T-helper 1 cell treated with Interleukin-12 subunit alpha and Interleukin-12 subunit beta and Interleukin-4 antibody, amounts not matched to agents 30 μg/mL and 1 μg/mL, for 36 hours (primary cell): ENCODE data around the gene DMTF1.
"Not testable (repeated sequence)": the region's sequence is repeated elsewhere in the genome, so short reads cannot be mapped to it uniquely, and the experiment has no call there.

Source experiments
- H3K27ac Mint-ChIP-seq: one replicate; pipeline ENCODE4 v1.8.0; 2021; ENCODE audit warnings: mild to moderate bottlenecking, mixed read lengths
- H3K27me3 Mint-ChIP-seq: one replicate; pipeline ENCODE4 v1.8.0; 2021; ENCODE audit warnings: low read depth, mixed read lengths
- H3K36me3 Mint-ChIP-seq: one replicate; pipeline ENCODE4 v1.8.0; 2021; ENCODE audit warnings: low read depth, mixed read lengths
- H3K4me1 Mint-ChIP-seq: one replicate; pipeline ENCODE4 v1.8.0; 2021; ENCODE audit warnings: low read depth, mixed read lengths
- H3K4me3 Mint-ChIP-seq: one replicate; pipeline ENCODE4 v1.8.0; 2021; ENCODE audit warnings: mild to moderate bottlenecking, moderate library complexity, mixed read lengths
- H3K9me3 Mint-ChIP-seq: one replicate; pipeline ENCODE4 v1.8.0; 2021; ENCODE audit warnings: mixed read lengths

The DMTF1 gene, protein sequence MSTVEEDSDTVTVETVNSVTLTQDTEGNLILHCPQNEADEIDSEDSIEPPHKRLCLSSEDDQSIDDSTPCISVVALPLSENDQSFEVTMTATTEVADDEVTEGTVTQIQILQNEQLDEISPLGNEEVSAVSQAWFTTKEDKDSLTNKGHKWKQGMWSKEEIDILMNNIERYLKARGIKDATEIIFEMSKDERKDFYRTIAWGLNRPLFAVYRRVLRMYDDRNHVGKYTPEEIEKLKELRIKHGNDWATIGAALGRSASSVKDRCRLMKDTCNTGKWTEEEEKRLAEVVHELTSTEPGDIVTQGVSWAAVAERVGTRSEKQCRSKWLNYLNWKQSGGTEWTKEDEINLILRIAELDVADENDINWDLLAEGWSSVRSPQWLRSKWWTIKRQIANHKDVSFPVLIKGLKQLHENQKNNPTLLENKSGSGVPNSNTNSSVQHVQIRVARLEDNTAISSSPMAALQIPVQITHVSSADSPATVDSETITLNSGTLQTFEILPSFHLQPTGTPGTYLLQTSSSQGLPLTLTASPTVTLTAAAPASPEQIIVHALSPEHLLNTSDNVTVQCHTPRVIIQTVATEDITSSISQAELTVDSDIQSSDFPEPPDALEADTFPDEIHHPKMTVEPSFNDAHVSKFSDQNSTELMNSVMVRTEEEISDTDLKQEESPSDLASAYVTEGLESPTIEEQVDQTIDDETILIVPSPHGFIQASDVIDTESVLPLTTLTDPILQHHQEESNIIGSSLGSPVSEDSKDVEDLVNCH

GRCh38 chr7:87152112-87152896 lies at the start of gene DMTF1:
DMTF1 (plus strand) TSS chr7:87152453; CDS start chr7:87164942, 12,489 bp downstream.
- Mint-ChIP-seq H3K4me1 (peaks cover 36% of the 10 kb centered on the region), H3K36me3 (peaks cover 18% of the 10 kb centered on the region), H3K27ac (peak within 1 kb of the TSS; percentile 99), H3K27me3 (no peaks in the 10 kb centered on the region), H3K4me3 (peak within 1 kb of the TSS; percentile 98), H3K9me3 (no peaks in the 10 kb centered on the region)

DNA sequence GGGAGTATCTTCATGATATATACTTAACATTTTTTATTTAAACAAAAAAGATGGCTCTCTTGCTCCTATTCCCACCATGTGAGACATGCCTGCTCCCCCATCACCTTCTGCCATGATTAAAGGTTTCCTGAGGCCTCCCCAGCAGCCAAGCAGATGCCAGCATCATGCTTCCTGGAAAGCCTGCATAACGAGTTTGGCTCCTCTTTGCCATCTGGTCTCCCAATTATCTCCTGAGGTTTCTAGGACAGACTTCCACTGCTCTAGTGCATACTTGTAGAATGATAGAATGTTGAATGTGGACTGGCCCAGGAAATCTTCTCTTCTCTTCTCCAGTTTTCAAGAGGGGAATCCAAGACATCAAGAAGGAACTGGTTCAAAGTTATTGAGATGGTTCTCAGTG lies 46.9 kb upstream of the DMTF1 start:
- no peaks in the 10 kb centered on the region for H3K36me3 Mint-ChIP-seq
- H3K27me3 Mint-ChIP-seq: peaks cover 8% of the 10 kb centered on the region
- H3K4me3 Mint-ChIP-seq: no peak overlapping the region
- no peak overlapping the region for H3K27ac Mint-ChIP-seq
- no peaks in the 10 kb centered on the region for H3K9me3 Mint-ChIP-seq
- H3K4me1 Mint-ChIP-seq: no peaks in the 10 kb centered on the region

DNA sequence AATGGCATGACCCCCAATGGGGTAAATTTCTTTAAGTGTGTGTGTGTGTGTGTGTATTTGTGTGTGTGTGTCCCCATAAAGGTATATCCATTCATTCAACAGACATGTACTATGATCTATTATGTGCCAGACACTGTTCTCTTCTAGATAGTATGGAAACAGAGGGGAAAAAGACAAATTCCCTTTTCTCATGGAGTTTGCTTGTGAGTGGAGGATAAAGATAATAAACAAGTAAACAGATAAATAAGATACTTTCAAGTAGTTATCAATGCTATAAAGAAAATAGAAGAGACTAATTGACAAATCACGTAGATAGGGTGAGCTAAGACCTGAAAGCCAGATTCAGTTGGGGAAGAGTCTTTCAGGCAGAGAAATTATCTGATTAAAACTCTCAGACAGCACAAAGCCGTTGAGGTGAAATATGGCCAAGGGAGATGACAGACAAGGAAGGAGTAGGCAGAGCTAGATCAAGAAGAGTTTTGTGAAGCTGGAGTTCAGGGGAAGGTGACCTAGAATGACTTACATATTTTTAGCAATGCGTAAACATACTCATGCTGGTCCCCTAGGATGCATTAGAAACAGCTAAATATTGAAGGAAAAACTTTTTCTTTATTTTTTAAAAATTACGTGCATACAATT lies 45.2 kb upstream of the DMTF1 start:
- H3K27ac Mint-ChIP-seq: no peak overlapping the region
- peaks cover 8% of the 10 kb centered on the region for H3K27me3 Mint-ChIP-seq
- H3K9me3 Mint-ChIP-seq: no peaks in the 10 kb centered on the region
- H3K4me1 Mint-ChIP-seq: no peaks in the 10 kb centered on the region
- H3K36me3 Mint-ChIP-seq: no peaks in the 10 kb centered on the region
- H3K4me3 Mint-ChIP-seq: no peak overlapping the region

GRCh38 chr7:87107949-87108776 lies 44.1 kb upstream of the DMTF1 start:
- Mint-ChIP-seq H3K36me3 (no peaks in the 10 kb centered on the region), H3K9me3 (no peaks in the 10 kb centered on the region), H3K4me1 (no peaks in the 10 kb centered on the region), H3K4me3 (no peak overlapping the region), H3K27ac (no peak overlapping the region), H3K27me3 (peaks cover 7% of the 10 kb centered on the region)

DNA sequence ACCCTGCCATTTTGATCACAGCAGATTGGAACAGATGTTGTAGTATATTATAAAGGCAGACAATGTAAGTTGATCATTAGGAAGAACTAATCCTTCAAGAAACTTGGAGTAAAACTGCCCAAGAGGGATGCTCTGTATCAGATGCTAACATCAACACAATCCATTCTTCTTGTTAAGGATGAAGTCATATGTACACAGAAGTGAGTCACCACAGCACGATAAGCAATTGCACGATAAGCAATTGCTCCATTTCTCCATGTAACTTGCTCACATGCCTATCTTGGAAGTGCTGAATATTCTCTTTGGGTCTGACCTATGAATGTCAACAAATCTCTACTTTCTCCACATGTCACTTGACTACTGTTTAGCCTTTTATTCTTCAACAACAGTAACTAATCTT lies 41.5 kb upstream of the DMTF1 start:
- no peak overlapping the region for H3K4me3 Mint-ChIP-seq
- no peaks in the 10 kb centered on the region for H3K4me1 Mint-ChIP-seq

DNA sequence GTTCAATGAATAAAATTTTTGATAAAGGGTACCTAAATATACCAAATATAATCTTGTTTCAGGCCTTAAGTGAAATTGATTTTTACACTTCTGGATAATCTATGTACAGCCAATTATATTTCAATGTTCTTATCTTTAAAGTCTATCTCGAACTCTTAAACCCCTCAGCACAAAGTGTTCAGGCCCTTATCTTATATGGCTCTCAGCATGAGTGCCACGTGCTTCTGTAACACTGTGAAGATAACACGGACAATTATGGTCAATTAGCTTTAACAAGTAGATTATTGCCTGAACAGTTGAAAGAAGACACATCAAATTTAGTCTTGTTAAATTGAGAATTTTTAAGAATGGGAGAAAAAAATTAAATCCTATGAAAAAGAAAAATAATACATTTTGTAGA lies 40.4 kb upstream of the DMTF1 start:
- H3K27me3 Mint-ChIP-seq: peaks cover 4% of the 10 kb centered on the region

More for the DNA sequence above, 41.5 kb upstream of the DMTF1 start:
- Mint-ChIP-seq H3K36me3 (no peaks in the 10 kb centered on the region), H3K27me3 (peaks cover 4% of the 10 kb centered on the region), H3K27ac (no peak overlapping the region), H3K9me3 (peaks cover 4% of the 10 kb centered on the region)

GRCh38 chr7:87113077-87113476 lies 39.2 kb upstream of the DMTF1 start:
- Mint-ChIP-seq H3K9me3 (peaks cover 4% of the 10 kb centered on the region), H3K36me3 (no peaks in the 10 kb centered on the region), H3K4me3 (no peak overlapping the region), H3K4me1 (no peaks in the 10 kb centered on the region), H3K27ac (no peak overlapping the region), H3K27me3 (no peaks in the 10 kb centered on the region)

More for the DNA sequence above, 40.4 kb upstream of the DMTF1 start:
- Mint-ChIP-seq H3K4me1 (no peaks in the 10 kb centered on the region), H3K9me3 (peaks cover 4% of the 10 kb centered on the region), H3K27ac (no peak overlapping the region), H3K36me3 (no peaks in the 10 kb centered on the region), H3K4me3 (no peak overlapping the region)

DNA sequence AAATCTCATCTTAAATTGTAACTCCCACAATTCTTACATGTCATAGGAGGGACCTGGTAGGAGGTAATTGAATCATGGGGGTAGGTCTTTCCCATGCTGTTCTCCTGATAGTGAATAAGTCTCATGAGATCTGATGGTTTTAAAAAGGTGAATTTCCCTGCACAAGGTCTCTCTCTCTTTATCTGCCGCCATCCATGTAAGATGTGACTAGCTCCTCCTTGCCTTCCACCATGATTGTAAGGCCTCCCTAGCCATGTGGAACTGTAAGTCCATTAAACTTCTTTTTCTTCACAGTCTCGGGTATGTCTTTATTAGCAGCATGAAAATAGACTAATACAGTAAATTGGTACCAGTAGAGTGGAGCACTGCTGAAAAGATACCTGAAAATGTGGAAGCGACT lies 38.3 kb upstream of the DMTF1 start:
- not testable (repeated sequence) for H3K27ac Mint-ChIP-seq, H3K36me3 Mint-ChIP-seq, H3K4me3 Mint-ChIP-seq, H3K27me3 Mint-ChIP-seq, H3K9me3 Mint-ChIP-seq, H3K4me1 Mint-ChIP-seq

GRCh38 chr7:87115772-87116171 lies 36.5 kb upstream of the DMTF1 start:
- not testable (repeated sequence) for H3K27me3 Mint-ChIP-seq, H3K27ac Mint-ChIP-seq, H3K36me3 Mint-ChIP-seq, H3K9me3 Mint-ChIP-seq, H3K4me1 Mint-ChIP-seq, H3K4me3 Mint-ChIP-seq

GRCh38 chr7:87116315-87116714 lies 35.9 kb upstream of the DMTF1 start:
- Mint-ChIP-seq H3K27ac (no peak overlapping the region), H3K36me3 (no peaks in the 10 kb centered on the region), H3K9me3 (peaks cover 4% of the 10 kb centered on the region), H3K4me1 (no peaks in the 10 kb centered on the region), H3K4me3 (no peak overlapping the region), H3K27me3 (no peaks in the 10 kb centered on the region)

- no peak overlapping the region for H3K27ac Mint-ChIP-seq
- no peaks in the 10 kb centered on the region for H3K36me3 Mint-ChIP-seq
- H3K9me3 Mint-ChIP-seq: no peaks in the 10 kb centered on the region
- no peak overlapping the region for H3K4me3 Mint-ChIP-seq
- no peaks in the 10 kb centered on the region for H3K27me3 Mint-ChIP-seq
- H3K4me1 Mint-ChIP-seq: no peaks in the 10 kb centered on the region
These were observed 32.7 kb upstream of the DMTF1 start for GRCh38 chr7:87119581-87119980.

GRCh38 chr7:87123105-87123504 lies 29.1 kb upstream of the DMTF1 start:
- Mint-ChIP-seq H3K4me1 (no peaks in the 10 kb centered on the region), H3K27ac (no peak overlapping the region), H3K27me3 (peaks cover 4% of the 10 kb centered on the region), H3K9me3 (no peaks in the 10 kb centered on the region), H3K36me3 (no peaks in the 10 kb centered on the region), H3K4me3 (no peak overlapping the region)

GRCh38 chr7:87127019-87127418 lies 25.2 kb upstream of the DMTF1 start:
- peaks cover 4% of the 10 kb centered on the region for H3K27me3 Mint-ChIP-seq
- H3K4me3 Mint-ChIP-seq: no peak overlapping the region
- H3K9me3 Mint-ChIP-seq: no peaks in the 10 kb centered on the region
- no peaks in the 10 kb centered on the region for H3K4me1 Mint-ChIP-seq
- no peak overlapping the region for H3K27ac Mint-ChIP-seq
- H3K36me3 Mint-ChIP-seq: no peaks in the 10 kb centered on the region
